ENCODE results near the gene HNRNPL.
"Not testable (repeated sequence)": the region's sequence is repeated elsewhere in the genome, so short reads cannot be mapped to it uniquely, and the experiment has no call there.

Gene HNRNPL

GRCh38 chr19:38790507-38791403 is 59.0 kb downstream of the HNRNPL start:
- H3K27me3 ChIP-seq (ENCODE audit: control insufficient read depth in 1 of 2, insufficient read depth in 2 of 2, low read length in 2 of 2); H3K36me3 ChIP-seq (ENCODE audit: insufficient read depth, low read length); H3K27ac ChIP-seq (ENCODE audit: low read depth, low read length); H3K9me3 ChIP-seq (ENCODE audit: low read length); H3K4me3 ChIP-seq (ENCODE audit: low read depth in 1 of 2, low read length in 2 of 2); H3K9ac ChIP-seq (ENCODE audit: low read length); H3K4me1 ChIP-seq (ENCODE audit: insufficient read depth, low read length): not testable (repeated sequence)

GRCh38 chr19:38788478-38789243 is 61.1 kb downstream of the HNRNPL start, which contains the start of gene LGALS7B:
Gene LGALS7B, plus strand, starts transcription at chr19:38789200. Its CDS starts 27 bp downstream, at chr19:38789227.
- Histone ChIP-seq H3K9ac (ENCODE audit: low read length) (no peak within 1 kb of the TSS), H3K27ac (ENCODE audit: low read depth, low read length) (no peak within 1 kb of the TSS), H3K4me3 (ENCODE audit: low read depth in 1 of 2, low read length in 2 of 2) (no peak within 1 kb of the TSS), H3K36me3 (ENCODE audit: insufficient read depth, low read length) (no peaks in the 10 kb centered on the region), H3K27me3 (ENCODE audit: control insufficient read depth in 1 of 2, insufficient read depth in 2 of 2, low read length in 2 of 2) (no peaks in the 10 kb centered on the region), H3K4me1 (ENCODE audit: insufficient read depth, low read length) (no peaks in the 10 kb centered on the region), H3K9me3 (ENCODE audit: low read length) (no peaks in the 10 kb centered on the region)

GRCh38 chr19:38786572-38787265 is 63.1 kb downstream of the HNRNPL start:
- Histone ChIP-seq H3K27me3 (ENCODE audit: control insufficient read depth in 1 of 2, insufficient read depth in 2 of 2, low read length in 2 of 2) (no peaks in the 10 kb centered on the region), H3K36me3 (ENCODE audit: insufficient read depth, low read length) (no peaks in the 10 kb centered on the region), H3K9me3 (ENCODE audit: low read length) (no peaks in the 10 kb centered on the region), H3K9ac (ENCODE audit: low read length) (no peak overlapping the region), H3K4me3 (ENCODE audit: low read depth in 1 of 2, low read length in 2 of 2) (no peak overlapping the region), H3K4me1 (ENCODE audit: insufficient read depth, low read length) (no peaks in the 10 kb centered on the region), H3K27ac (ENCODE audit: low read depth, low read length) (no peak overlapping the region)

Data from muscle layer of colon (tissue), 2 donors.